Stimulated activated CD8-positive, alpha-beta memory T cell treated with anti-CD3 and anti-CD28 coated beads, Interleukin-7, amount 100 ng/mL, for 1 hour (primary cell): Measurements from ENCODE around the gene PIM1.
"Not testable (repeated sequence)": the region's sequence is repeated elsewhere in the genome, so short reads cannot be mapped to it uniquely, and the experiment has no call there.

ENCODE experiments used
- DNase-seq, 2 donors: peaks; one replicate each; pipeline ENCODE4 v3.0.0-alpha.2; 2020; ENCODE audit warnings: low read depth in 2 of 2

PIM1 gene

DNA sequence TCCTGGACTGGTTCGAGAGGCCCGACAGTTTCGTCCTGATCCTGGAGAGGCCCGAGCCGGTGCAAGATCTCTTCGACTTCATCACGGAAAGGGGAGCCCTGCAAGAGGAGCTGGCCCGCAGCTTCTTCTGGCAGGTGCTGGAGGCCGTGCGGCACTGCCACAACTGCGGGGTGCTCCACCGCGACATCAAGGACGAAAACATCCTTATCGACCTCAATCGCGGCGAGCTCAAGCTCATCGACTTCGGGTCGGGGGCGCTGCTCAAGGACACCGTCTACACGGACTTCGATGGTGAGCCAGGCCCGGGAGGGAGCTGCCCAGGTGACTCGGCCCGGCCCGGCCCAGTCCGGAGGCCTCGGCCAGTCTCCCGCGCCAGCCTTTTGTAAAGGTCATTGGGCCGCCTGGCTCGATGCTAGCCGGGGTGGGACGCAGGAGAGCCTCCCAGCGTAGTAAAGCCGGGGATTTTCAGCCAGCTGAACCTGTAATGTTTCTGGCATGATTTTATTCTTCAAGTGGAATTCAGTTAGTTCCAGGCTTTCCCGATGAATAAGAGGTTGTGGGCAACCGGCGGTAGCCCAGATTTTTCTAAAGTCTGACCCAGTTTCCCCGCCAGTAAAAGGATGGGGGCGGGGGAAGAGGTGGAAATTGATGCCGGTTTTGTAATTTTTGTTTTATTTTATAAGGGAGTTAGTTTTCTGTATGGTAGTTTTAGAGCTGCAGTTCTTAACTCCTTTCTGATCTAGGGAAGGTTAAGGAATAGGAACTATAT lies 1.4 kb downstream of the PIM1 start:
- DNase-seq = peak in 1 of 2 donors; percentile 19

- peak; percentile 83 to 88 for DNase-seq
These were observed 2.2 kb downstream of the PIM1 start for GRCh38 chr6:37171970-37172812.

DNA sequence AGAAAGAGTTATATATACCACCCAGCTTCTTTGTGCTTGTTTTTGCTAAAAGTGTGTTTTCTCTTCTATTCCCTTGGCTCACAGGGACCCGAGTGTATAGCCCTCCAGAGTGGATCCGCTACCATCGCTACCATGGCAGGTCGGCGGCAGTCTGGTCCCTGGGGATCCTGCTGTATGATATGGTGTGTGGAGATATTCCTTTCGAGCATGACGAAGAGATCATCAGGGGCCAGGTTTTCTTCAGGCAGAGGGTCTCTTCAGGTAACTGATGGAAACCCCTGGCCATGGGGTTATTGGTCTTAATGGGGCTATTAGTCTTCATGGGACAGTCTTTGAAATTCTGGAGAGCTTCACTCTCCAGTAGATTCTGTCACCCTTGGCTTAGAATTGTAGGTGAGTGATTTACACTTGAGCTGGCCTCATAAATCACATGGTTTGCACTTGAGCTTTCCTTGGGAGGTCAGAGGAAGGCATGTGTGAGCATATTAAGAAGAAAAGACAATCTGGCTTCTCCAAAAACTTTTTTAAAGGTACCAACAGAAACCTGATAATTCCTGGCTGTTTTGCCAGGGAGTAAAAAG lies 3.0 kb downstream of the PIM1 start:
- DNase-seq = no peak

GRCh38 chr6:37173493-37174195 lies 3.7 kb downstream of the PIM1 start:
- DNase-seq = no peak

DNA sequence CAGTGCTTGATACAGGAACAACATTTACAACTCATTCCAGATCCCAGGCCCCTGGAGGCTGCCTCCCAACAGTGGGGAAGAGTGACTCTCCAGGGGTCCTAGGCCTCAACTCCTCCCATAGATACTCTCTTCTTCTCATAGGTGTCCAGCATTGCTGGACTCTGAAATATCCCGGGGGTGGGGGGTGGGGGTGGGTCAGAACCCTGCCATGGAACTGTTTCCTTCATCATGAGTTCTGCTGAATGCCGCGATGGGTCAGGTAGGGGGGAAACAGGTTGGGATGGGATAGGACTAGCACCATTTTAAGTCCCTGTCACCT lies 4.2 kb downstream of the PIM1 start:
- no peak for DNase-seq

DNA sequence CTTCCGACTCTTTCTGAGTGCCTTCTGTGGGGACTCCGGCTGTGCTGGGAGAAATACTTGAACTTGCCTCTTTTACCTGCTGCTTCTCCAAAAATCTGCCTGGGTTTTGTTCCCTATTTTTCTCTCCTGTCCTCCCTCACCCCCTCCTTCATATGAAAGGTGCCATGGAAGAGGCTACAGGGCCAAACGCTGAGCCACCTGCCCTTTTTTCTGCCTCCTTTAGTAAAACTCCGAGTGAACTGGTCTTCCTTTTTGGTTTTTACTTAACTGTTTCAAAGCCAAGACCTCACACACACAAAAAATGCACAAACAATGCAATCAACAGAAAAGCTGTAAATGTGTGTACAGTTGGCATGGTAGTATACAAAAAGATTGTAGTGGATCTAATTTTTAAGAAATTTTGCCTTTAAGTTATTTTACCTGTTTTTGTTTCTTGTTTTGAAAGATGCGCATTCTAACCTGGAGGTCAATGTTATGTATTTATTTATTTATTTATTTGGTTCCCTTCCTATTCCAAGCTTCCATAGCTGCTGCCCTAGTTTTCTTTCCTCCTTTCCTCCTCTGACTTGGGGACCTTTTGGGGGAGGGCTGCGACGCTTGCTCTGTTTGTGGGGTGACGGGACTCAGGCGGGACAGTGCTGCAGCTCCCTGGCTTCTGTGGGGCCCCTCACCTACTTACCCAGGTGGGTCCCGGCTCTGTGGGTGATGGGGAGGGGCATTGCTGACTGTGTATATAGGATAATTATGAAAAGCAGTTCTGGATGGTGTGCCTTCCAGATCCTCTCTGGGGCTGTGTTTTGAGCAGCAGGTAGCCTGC lies 4.8 kb downstream of the PIM1 start:
- no peak for DNase-seq

- DNase-seq = no peak
These were observed 5.6 kb downstream of the PIM1 start for GRCh38 chr6:37175332-37176267.

- no peak for DNase-seq
These were observed 6.5 kb downstream of the PIM1 start for GRCh38 chr6:37176268-37177076.

DNA sequence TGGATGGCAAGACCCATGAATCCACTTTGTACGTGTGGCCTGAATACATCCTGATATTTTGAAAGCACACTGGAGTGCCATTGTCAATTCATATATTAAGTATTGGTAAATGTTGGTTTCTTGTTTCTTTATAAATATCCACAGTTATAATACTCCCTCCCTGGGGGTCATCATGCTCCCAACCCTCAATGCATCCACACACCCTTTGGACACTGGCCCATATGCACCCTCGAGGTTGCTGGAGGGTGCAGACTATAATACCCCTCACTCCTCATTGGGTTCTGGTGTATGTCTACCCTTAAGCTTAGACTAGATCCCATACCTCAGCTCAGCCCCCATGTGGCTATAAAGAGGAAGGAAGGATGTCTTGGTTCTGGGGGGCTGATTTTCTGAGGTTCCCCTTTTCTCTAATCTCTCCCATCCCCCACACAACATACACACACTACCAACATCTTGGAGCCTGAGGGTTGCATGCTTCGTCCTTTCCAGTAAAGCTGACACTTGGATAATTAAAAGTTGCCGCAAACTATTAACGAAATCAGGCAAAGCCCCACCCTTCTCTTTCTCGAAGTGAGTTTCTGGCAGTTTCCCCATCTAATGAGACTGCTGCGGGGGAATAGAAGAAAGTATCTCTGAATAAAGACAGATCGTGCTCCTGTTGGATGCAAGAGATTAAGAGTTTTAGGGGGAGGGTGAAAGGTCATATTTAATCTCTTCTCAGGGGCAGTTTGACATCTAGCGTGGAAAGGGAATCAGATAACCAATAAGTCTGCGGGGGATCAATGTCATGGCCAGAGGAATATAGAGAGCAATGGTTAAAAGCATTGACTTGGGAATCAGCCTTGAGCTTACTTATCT lies 7.4 kb downstream of the PIM1 start:
- no peak for DNase-seq

- DNase-seq = no peak
These were observed 8.1 kb downstream of the PIM1 start for GRCh38 chr6:37177935-37178517.

DNA sequence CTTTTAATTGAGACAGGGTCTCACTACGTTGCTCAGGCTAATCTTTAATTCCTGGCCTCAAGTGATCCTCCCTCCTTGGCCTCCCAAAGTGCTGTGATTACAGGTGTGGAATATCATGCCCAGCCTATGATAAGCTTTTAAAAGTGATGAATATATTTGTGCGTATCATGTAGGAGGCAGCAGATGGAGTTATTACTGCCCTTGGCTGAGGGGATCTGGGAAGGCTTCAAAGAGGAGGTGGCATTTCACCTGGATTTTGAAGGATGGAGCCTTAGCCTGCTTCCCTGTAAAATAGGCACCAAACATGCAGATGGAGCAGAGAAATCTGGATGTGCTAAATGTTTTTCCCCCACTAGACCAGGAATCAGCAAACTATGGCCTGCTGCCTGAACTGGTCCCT lies 10.1 kb downstream of the PIM1 start:
- DNase-seq = no peak

DNA sequence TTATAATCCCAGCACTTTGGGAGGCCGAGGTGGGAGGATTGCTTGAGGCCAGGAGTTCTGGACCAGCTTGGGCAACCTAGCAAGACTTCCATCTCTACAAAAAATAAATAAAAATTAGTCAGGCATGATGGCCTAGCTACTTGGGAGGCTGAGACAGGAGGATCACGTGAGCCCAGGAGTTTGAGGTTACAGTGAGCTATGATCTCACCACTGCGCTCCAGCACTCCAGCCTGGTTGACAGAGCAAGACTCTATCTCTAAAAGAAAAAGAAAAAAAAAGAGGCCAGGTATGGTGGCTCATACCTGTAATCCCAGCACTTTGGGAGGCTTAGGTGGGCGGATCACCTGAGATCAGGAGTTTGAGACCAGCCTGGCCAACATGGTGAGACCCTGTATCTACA lies 10.7 kb downstream of the PIM1 start:
- DNase-seq = not testable (repeated sequence)

DNA sequence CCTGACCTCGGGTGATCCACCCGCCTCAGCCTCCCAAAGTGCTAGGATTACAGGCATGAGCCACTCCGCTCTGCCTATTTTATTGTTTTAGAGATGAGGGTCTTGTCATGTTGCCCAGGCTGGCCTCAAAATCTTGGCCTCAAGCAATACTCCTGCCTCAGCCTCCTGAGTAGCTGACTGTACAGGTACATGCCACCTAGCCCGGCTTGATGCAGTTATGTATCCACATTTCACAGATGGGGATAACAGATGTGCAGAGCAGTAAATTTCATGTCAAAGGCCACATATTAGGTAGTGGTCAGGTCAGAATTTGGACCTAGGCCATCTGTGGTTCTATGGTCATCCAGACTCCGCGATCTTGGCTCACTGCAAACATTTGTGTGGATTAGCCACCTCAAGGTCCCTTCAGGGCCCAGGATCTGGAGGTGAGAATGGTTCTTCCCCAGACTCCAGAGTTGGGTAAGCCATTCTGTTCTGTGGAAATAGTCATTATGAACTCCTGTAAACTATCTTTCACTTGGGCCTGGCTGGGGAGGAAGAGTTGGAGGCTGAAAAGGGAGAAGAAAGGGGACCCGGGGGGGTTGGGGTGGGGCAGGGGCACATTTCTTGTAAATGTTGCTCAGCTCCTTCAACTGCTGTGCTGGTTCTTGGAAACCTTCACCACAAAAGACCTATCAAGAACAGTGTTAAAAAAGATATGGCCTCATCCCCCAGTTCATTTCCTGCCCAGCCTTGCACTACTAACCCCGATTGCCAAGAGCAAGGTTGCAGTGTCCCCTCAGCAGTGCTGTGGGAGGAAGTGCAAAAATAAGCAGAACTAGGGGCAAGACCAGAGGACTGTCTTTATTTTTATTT lies 13.0 kb downstream of the PIM1 start:
- DNase-seq = peak in 1 of 2 donors; percentile 26

GRCh38 chr6:37185949-37186720 lies 16.2 kb downstream of the PIM1 start:
- DNase-seq = not testable (repeated sequence)

DNA sequence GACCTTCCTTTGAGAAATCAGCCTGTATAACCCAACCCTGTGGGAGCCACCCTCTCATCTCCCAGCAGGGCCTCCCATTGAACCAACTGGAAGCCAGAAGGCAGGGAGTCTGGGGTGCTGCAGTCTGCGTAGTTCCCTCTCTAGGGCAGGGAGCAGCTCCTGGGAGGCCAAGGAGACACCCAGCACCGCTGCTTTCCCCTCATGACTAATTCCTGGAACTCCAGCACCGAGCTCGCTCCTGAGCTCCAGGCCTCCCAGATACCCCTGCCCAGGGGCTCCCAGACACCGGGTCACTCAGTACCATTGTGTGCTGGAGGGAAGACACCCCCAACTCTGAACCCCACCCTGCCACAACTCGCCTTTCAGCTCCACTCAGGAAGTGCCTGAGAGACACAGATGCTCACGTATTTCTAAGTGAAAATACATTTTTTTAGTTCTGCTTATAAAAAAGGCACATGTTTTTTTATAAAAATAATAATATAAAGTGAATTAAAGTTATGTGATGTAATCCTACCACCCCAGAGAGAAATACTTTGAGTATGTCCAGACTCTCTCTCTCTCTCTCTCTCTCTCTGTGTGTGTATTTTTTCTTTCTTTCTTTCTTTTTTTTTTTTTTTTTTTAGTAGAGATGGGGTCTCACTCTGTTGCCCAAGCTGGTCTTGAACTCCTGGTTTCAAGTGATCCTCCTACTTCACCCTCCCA lies 17.5 kb downstream of the PIM1 start:
- DNase-seq = no peak
